HFFc6 (cell line): Measurements from ENCODE around the gene DLGAP4. TPM values are rescaled to one million over a fixed set of nuclear protein-coding genes. Genes with fewer than 3 reads are reported as not detected.
"Not testable (repeated sequence)": the region's sequence is repeated elsewhere in the genome, so short reads cannot be mapped to it uniquely, and the experiment has no call there.

Experiments used
- DNase-seq: peaks from one replicate; pipeline ENCODE4 v3.0.0-alpha.2; 2018
- H3K27ac Mint-ChIP-seq: 2 replicates; pipeline ENCODE4 v1.8.0; 2020; ENCODE audit warnings: mild to moderate bottlenecking, mixed read lengths
- H3K27me3 Mint-ChIP-seq: 2 replicates; pipeline ENCODE4 v1.8.0; 2021; ENCODE audit warnings: mild to moderate bottlenecking, moderate library complexity, mixed read lengths; ENCODE audit not compliant: insufficient read depth
- H3K36me3 Mint-ChIP-seq: 2 replicates; pipeline ENCODE4 v1.8.0; 2021; ENCODE audit warnings: low read depth, mixed read lengths
- H3K4me1 Mint-ChIP-seq: 2 replicates; pipeline ENCODE4 v1.8.0; 2020; ENCODE audit warnings: low read depth, mixed read lengths
- H3K4me3 Mint-ChIP-seq: 2 replicates; pipeline ENCODE4 v1.8.0; 2020; ENCODE audit warnings: mild to moderate bottlenecking, moderate library complexity, mixed read lengths
- H3K9me3 Mint-ChIP-seq: 2 replicates; pipeline ENCODE4 v1.8.0; 2020; ENCODE audit warnings: mild to moderate bottlenecking, mixed read lengths
- total RNA-seq, 6 experiments: library from RNA; stranded (reverse); fragmentation: NEBNext Ultra II Directional; extraction: Animal tissue kit (Norgen Biotek cat#: 25700); gene quantifications; 2 replicates in 1 of 6; 3 replicates in 5 of 6; pipeline ENCODE4 v1.2.3, GENCODE V29; 2021
- TF ChIP-seq, protein P1 (sequence below): fragments of 200-600 bp; sonication (generic); IDR thresholded peaks from 2 replicates; pipeline ENCODE4 v1.5.0; 2021; ENCODE audit warnings: antibody characterized with exemption, mild to moderate bottlenecking

The DLGAP4 gene
- total RNA-seq, 6 experiments from 2014 or later, result 118 to 150 (median 140) TPM

DNA sequence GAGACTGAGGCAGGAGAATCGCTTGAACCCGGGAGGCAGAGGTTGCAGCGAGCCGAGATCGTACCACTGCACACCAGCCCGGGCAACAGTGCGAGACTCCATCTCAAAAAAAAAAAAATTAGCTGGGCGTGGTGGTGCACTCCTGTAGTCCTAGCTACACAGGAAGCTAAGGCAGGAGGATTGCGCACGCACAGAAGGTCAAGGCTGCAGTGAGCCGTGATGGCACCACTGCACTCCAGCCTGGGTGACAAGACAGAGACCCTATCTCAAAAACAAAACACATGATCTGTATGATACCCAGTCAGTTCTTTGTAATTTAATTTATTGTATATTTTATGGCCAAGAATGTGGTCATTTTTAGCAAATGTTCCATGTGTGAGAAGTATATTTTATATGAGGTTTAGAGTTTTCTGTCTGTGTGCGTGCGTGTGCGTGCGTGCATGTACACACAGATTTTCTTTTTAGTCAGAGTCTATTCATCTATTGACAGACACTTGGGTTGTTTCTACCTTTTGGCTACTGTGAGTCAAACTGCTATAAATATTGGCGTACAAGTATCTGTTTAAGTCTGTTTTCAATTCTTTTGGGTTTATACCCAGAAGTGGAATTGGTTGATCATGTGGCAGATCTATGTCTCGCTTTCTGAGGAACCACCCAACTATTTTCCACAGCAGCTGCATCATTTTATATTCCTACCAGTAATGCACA is 213.0 kb downstream of the DLGAP4 start:
- TF ChIP-seq, protein P1, sequence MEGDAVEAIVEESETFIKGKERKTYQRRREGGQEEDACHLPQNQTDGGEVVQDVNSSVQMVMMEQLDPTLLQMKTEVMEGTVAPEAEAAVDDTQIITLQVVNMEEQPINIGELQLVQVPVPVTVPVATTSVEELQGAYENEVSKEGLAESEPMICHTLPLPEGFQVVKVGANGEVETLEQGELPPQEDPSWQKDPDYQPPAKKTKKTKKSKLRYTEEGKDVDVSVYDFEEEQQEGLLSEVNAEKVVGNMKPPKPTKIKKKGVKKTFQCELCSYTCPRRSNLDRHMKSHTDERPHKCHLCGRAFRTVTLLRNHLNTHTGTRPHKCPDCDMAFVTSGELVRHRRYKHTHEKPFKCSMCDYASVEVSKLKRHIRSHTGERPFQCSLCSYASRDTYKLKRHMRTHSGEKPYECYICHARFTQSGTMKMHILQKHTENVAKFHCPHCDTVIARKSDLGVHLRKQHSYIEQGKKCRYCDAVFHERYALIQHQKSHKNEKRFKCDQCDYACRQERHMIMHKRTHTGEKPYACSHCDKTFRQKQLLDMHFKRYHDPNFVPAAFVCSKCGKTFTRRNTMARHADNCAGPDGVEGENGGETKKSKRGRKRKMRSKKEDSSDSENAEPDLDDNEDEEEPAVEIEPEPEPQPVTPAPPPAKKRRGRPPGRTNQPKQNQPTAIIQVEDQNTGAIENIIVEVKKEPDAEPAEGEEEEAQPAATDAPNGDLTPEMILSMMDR, result no peak
- Mint-ChIP-seq H3K4me1 (peaks cover 48% of the 10 kb centered on the region), H3K4me3 (no peak overlapping the region)

DNA sequence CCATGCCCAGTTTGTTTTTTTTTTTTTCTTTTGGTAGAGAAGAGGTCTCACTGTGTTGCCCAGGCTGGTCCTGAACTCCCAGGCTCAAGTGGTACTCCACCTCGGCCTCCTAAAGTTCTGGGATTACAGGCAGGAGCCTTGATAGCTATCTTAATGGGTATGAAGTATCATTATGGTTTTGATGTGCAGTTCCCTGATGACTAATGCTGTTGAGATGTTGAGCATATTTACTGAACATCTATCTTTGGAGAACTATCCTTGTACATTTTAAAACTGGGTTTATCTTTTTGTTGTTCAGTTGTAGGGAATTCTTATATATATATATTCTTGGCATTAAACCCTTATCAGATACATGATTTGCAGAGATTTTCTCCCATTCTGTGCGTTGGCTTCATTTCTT is 213.8 kb downstream of the DLGAP4 start:
- Mint-ChIP-seq H3K4me1 (peaks cover 44% of the 10 kb centered on the region), H3K36me3 (peaks cover 29% of the 10 kb centered on the region), H3K27me3 (peaks cover 4% of the 10 kb centered on the region), H3K4me3 (peak overlapping the region; percentile 36), H3K9me3 (no peaks in the 10 kb centered on the region), H3K27ac (peak overlapping the region; percentile 85)
- peak; percentile 33 for DNase-seq
- TF ChIP-seq, protein P1, result no peak

More for the DNA sequence above, 213.0 kb downstream of the DLGAP4 start:
- H3K27me3 Mint-ChIP-seq, result peaks cover 4% of the 10 kb centered on the region
- peak overlapping the region; percentile 85; the same call in 1 of the 2 replicates for H3K27ac Mint-ChIP-seq
- no peaks in the 10 kb centered on the region for H3K9me3 Mint-ChIP-seq
- DNase-seq, result no peak
- peaks cover 29% of the 10 kb centered on the region for H3K36me3 Mint-ChIP-seq

DNA sequence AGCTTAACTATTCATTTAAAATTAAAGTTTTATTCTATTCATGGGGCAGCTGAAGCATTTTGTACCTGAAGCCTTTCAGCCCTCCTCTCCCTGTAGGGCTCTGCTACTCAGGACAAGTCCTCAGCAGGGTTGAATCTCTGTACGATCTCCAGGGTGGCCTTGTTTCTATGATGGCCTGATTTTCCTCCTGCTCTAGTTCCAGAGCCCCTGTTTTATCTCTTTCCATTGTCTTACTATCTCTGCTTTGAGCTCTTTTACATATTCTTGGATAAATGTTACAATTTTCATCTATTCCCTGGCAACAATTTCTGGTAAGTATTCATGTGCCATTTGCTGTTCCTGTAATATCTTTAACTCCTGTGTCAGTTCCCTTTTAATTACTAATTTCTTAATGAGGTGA is 215.4 kb downstream of the DLGAP4 start:
- Mint-ChIP-seq H3K27ac (peak overlapping the region; percentile 27), H3K9me3 (no peaks in the 10 kb centered on the region), H3K27me3 (peaks cover 4% of the 10 kb centered on the region), H3K4me1 (peaks cover 32% of the 10 kb centered on the region), H3K4me3 (no peak overlapping the region), H3K36me3 (peaks cover 23% of the 10 kb centered on the region)
- DNase-seq, result no peak
- TF ChIP-seq, protein P1, result no peak

DNA sequence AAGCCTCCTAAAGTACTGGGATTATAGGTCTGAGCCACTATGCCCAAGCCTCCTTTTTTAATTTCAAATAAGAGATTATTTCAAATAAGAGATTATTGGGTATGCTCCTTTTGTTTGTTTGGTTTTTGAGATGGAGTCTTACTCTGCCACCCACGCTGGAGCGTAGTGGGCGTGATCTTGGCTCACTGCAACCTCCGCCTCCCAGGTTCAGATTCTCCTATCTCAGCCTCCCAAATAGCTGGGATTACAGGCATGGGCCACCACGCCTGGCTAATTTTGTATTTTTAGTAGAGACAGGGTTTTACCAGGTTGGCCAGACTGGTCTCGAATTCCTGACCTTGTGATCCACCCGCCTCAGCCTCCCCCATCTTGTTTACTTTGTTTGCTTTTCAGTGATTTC is 216.3 kb downstream of the DLGAP4 start:
- H3K27ac Mint-ChIP-seq, H3K27me3 Mint-ChIP-seq: not testable (repeated sequence)

DNA sequence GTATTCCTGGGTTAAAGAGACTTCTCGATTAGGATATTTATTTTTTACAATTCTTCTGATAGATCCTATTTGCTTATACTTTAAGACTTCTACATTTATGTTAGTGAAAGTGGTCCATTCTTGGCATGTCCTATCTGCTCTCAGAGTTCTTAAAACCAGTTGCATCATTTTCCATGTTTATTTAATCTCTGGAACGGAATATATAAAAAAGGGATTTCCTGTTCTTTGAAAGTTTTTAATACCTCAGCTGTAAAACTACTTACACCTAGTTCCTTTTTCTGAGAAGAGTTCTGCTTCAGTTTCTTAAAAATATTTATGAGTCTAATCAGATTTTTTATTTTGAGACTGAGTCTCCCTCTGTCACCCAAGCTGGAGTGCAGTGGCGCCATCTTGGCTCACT is 217.2 kb downstream of the DLGAP4 start:
- peaks cover 34% of the 10 kb centered on the region for H3K36me3 Mint-ChIP-seq
- H3K9me3 Mint-ChIP-seq, result no peaks in the 10 kb centered on the region
- H3K4me1 Mint-ChIP-seq, result peaks cover 32% of the 10 kb centered on the region
- H3K4me3 Mint-ChIP-seq, result no peak overlapping the region
- TF ChIP-seq, protein P1, result no peak
- H3K27ac Mint-ChIP-seq, result no peak overlapping the region
- DNase-seq, result no peak
- H3K27me3 Mint-ChIP-seq, result peaks cover 8% of the 10 kb centered on the region

More for the DNA sequence above, 216.3 kb downstream of the DLGAP4 start:
- not testable (repeated sequence) for DNase-seq, H3K9me3 Mint-ChIP-seq, H3K4me3 Mint-ChIP-seq
- peaks cover 32% of the 10 kb centered on the region for H3K36me3 Mint-ChIP-seq
- H3K4me1 Mint-ChIP-seq, result peaks cover 32% of the 10 kb centered on the region

DNA sequence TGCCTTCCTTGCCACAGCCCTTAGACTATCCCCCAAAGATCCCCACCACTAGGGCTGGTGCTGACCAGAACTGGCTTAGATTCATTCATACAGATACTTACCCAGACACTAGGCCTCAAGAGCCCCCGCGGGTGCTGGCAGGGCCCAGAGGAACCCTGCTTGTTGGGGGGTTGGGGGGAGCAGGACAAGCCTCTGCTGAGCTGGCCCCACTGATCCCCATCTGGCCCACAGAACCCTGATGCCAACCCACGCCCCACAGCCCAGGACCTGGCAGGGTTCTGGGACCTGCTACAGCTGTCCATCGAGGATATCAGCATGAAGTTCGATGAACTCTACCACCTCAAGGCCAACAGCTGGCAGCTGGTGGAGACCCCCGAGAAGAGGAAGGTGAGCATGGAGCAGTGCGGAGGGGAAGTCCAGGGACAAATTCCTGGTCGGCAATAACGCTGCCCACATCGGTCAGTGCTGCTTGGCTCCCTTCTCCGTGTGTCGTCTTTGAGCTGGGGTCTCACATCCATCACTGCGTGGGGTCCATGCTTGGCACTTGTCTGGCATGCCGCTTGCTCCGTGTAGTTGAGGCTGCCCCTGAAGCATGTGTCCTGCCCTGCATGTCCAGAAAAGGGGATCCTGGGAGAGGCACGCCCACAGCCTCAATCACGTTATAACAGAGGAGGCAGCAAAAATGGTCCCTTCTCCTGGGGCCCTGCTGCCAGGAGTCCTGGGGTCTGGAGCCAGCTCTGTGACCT is 219.7 kb downstream of the DLGAP4 start:
- H3K27ac Mint-ChIP-seq, result no peak overlapping the region
- H3K27me3 Mint-ChIP-seq, result peaks cover 10% of the 10 kb centered on the region
- no peak overlapping the region for H3K4me3 Mint-ChIP-seq
- no peaks in the 10 kb centered on the region for H3K9me3 Mint-ChIP-seq
- peaks cover 15% of the 10 kb centered on the region for H3K4me1 Mint-ChIP-seq
- no peak for DNase-seq
- peaks cover 41% of the 10 kb centered on the region for H3K36me3 Mint-ChIP-seq
- TF ChIP-seq, protein P1, result no peak
